Activated naive CD8-positive, alpha-beta T cell treated with anti-CD3 and anti-CD28 coated beads for 36 hours (primary cell): Measurements from ENCODE around the gene RIMKLB. TPM values are rescaled to one million over a fixed set of nuclear protein-coding genes. Genes with fewer than 3 reads are reported as not detected.
A peak's percentile ranks its signal among the peaks of the same experiment; 100 is the strongest.
"Not testable (repeated sequence)": the region's sequence is repeated elsewhere in the genome, so short reads cannot be mapped to it uniquely, and the experiment has no call there.

Experiments used
- DNase-seq: peaks from one replicate; pipeline ENCODE4 v3.0.0; 2021
- H3K27ac Mint-ChIP-seq: one replicate; pipeline ENCODE4 v1.8.0; 2022; ENCODE audit warnings: mild to moderate bottlenecking, moderate library complexity, mixed read lengths
- H3K27me3 Mint-ChIP-seq: one replicate; pipeline ENCODE4 v1.8.0; 2022; ENCODE audit warnings: mild to moderate bottlenecking, mixed read lengths
- H3K36me3 Mint-ChIP-seq: one replicate; pipeline ENCODE4 v1.8.0; 2021; ENCODE audit warnings: mild to moderate bottlenecking, mixed read lengths
- H3K4me1 Mint-ChIP-seq: one replicate; pipeline ENCODE4 v1.8.0; 2021; ENCODE audit warnings: mixed read lengths
- H3K4me3 Mint-ChIP-seq: one replicate; pipeline ENCODE4 v1.8.0; 2022; ENCODE audit warnings: mild to moderate bottlenecking, moderate library complexity, mixed read lengths
- H3K9me3 Mint-ChIP-seq: one replicate; pipeline ENCODE4 v1.8.0; 2022; ENCODE audit warnings: mixed read lengths
- total RNA-seq, 2 experiments: library from RNA; stranded (reverse); gene quantifications; one replicate each; pipeline ENCODE4 v1.2.3, GENCODE V29; 2021

RIMKLB gene
- total RNA-seq, 2 experiments from 2014 or later = 7.1 to 8.1 TPM

DNA sequence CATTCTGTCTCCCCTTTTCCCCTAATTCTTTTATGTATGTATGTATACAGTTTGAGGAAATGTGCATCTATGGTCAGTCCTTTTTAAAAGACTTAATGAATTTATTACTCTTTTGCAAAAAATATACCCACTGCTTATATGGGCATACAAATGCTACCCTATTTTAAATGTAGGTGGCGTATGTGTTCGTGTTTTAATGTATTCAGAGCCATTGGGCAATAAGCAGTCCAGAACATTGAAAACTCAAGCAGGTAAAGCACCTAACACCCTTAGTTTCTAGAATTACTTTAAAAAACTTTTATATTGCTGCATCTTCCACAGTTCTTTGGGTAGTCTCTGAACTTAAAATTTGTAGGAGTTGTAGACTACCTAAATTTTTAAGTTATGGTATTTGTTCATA is 82.1 kb downstream of the RIMKLB start:
- Mint-ChIP-seq H3K27me3 (no peaks in the 10 kb centered on the region), H3K36me3 (no peaks in the 10 kb centered on the region), H3K9me3 (no peaks in the 10 kb centered on the region), H3K4me1 (no peaks in the 10 kb centered on the region), H3K27ac (no peak overlapping the region), H3K4me3 (no peak overlapping the region)
- DNase-seq = no peak

DNA sequence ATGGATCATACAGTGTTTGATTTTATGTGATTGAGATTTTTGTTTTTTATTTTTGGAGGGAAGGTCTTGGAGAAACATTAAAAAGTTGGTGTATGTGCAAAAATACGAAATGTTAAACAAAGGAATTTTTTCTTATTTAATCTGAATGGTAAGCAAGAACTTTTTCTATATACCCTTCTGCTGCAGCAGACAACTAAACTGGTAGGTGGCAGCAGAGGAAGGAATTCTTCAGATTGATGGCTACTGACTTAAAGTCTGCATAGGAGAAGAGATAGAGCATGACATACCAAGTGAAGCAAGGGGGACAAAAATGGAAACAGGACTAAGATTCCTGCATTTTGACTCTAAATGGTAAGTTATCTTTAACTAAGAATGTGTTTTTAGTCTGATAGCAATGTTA is 82.6 kb downstream of the RIMKLB start:
- no peaks in the 10 kb centered on the region for H3K9me3 Mint-ChIP-seq
- H3K36me3 Mint-ChIP-seq = no peaks in the 10 kb centered on the region

DNA sequence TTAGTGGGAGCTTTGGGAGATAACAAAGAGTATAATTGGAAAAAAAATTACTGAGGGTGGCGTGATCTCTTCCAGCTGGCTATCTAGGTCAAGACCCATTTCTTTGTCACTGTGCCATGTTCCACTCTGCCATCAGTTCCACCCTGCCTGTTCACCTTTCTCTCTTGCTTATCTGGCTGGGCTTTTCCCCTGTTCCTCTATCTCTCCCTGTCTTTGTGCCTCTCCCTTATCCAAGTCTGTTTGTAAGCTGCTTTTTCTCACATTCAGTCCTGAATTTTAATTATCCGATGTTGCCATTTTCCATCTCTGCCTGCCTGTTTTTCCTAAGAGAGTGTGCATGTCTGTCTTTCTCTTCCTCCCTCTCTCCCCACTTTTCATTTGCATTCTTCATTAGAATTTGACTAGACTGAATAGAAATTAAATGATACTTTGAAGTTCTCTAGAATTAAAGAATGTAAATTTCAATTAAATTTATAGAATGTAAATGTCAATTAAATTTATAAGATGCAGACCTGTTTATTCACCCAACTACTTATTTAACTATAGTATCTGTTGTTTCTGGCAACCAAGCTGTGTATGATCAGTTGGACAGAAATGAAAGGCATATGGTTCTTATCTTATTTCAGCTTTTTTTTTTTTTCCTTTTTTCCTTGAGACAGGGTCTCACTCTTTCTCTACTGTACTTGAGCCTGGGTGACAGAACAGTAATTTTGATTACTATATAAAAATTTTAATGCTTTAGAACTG is 83.8 kb downstream of the RIMKLB start:
- Mint-ChIP-seq H3K4me1 (no peaks in the 10 kb centered on the region), H3K4me3 (no peak overlapping the region), H3K36me3 (no peaks in the 10 kb centered on the region), H3K27me3 (no peaks in the 10 kb centered on the region), H3K9me3 (no peaks in the 10 kb centered on the region), H3K27ac (no peak overlapping the region)
- no peak for DNase-seq

More for the DNA sequence above, 82.6 kb downstream of the RIMKLB start:
- H3K4me1 Mint-ChIP-seq = no peaks in the 10 kb centered on the region
- no peak overlapping the region for H3K27ac Mint-ChIP-seq
- H3K27me3 Mint-ChIP-seq = no peaks in the 10 kb centered on the region
- H3K4me3 Mint-ChIP-seq = no peak overlapping the region
- no peak for DNase-seq

DNA sequence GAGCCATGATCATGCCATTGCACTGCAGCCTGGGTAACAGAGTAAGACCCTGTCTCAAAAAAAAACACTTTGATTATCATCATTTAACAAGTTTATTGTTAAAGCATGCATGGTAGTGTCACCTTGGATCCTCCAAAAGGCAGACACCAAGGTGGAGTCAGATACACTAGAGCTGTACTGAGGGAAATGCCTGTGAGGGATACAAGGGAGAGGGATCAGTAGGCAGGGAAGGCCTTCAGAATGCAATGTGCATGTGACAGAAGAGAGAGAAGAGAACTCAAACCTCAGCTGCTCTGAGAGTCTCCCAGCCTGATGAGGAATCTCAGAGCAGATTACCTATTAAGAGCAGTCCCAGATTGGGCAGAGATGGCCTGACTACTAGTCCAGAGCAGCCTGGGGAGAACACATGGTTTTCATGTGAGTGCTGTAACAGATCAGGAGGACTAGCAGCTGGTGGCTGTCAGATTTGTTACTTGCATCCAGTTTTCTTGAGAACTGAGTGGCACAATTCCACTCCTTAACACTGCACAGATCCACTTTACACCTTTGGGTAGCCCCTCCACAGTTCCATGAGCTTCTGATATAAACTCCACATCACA is 86.6 kb downstream of the RIMKLB start:
- peaks cover 1% of the 10 kb centered on the region for H3K4me1 Mint-ChIP-seq
- H3K9me3 Mint-ChIP-seq = no peaks in the 10 kb centered on the region
- no peak for DNase-seq
- no peaks in the 10 kb centered on the region for H3K36me3 Mint-ChIP-seq
- H3K27ac Mint-ChIP-seq = no peak overlapping the region
- H3K4me3 Mint-ChIP-seq = no peak overlapping the region
- H3K27me3 Mint-ChIP-seq = no peaks in the 10 kb centered on the region

DNA sequence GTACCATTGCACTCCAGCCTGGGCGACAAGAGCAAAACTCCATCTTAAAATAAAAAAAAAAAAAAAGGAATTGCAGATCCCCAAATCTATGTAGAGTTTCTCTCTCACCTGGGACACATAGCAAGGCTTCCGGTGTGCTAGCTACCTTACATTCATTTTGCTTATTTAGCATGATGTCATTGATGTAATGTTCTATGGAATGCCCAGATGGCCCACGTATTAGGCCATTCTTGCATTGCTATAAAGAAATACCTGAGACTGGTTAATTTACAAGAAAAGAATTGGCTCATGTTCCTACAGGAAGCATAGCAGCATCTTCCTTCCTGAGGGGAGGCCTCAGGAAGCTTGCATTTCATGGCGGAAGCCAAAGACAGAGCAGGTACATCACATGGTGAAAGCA is 87.7 kb downstream of the RIMKLB start:
- peaks cover 1% of the 10 kb centered on the region for H3K4me1 Mint-ChIP-seq
- H3K4me3 Mint-ChIP-seq = no peak overlapping the region
- H3K27ac Mint-ChIP-seq = no peak overlapping the region
- no peaks in the 10 kb centered on the region for H3K9me3 Mint-ChIP-seq
- H3K27me3 Mint-ChIP-seq = no peaks in the 10 kb centered on the region
- DNase-seq = no peak
- H3K36me3 Mint-ChIP-seq = no peaks in the 10 kb centered on the region

DNA sequence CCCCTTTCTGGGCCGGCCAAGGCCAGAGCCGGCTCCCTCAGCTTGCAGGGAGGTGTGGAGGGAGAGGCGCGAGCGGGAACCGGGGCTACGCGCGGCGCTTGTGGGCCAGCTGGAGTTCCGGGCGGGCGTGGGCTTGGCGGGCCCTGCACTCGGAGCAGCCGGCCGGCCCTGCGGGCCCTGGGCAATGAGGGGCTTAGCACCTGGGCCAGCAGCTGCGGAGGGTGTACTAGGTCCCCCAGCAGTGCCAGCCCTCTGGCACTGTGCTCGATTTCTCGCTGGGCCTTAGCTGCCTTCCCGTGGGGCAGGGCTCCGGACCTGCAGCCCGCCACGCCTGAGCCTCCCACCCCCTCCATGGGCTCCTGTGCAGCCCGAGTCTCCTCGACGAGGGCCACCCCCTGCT is 89.4 kb downstream of the RIMKLB start:
- not testable (repeated sequence) for H3K27me3 Mint-ChIP-seq, H3K36me3 Mint-ChIP-seq, H3K9me3 Mint-ChIP-seq, H3K4me3 Mint-ChIP-seq, H3K4me1 Mint-ChIP-seq, DNase-seq, H3K27ac Mint-ChIP-seq

DNA sequence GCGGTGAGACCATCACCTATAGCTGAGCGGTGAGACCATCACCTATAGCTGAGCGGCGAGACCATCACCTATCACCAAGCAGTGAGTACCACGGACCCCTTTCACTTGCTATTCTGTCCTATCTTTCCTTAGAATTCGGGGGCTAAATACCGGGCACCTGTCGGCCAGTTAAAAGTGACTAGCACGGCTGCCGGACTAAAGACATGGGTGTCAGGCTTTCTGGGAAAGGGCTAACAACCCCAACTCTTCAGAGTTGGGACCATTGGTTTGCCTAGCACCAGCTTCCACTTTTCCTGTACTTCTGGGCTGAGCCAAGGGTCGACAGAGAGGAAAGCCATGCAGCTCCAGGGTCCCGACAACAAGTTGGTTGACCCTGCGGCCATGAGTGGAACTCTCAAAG is 90.9 kb downstream of the RIMKLB start:
- H3K27me3 Mint-ChIP-seq, H3K36me3 Mint-ChIP-seq, H3K27ac Mint-ChIP-seq, H3K9me3 Mint-ChIP-seq, DNase-seq, H3K4me1 Mint-ChIP-seq: not testable (repeated sequence)
- peak overlapping the region; percentile 67 for H3K4me3 Mint-ChIP-seq

DNA sequence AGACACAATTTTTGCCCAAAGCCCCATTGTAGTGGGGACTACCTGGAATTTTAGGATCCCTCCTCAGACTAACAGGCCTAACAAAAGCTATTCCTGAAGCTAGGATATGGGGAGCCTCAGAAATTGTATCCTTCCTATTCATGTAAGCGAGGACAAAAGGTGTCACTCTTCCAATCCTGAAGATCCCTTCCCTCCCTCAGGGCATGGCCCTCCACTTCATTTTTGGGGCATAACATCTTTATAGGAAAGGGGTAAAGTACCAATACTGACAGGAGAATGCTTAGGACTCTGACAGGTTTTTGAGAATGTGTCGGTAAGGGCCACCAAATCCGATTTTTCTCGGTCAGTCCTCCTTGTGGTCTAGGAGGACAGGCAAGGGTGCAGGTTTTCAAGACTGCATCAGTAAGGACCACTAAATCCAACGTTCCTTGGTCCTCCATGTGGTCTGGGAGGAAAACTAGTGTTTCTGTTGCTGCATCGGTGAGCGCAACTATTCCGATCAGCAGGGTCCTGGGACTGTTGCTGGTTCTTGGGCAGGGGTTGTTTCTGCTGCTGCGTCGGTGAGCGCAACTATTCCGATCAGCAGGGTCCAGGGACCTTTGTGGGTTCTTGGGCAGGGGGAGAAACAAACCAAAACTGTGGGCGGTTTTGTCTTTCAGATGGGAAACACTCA is 91.7 kb downstream of the RIMKLB start:
- H3K9me3 Mint-ChIP-seq, DNase-seq, H3K27me3 Mint-ChIP-seq, H3K36me3 Mint-ChIP-seq, H3K4me1 Mint-ChIP-seq, H3K27ac Mint-ChIP-seq: not testable (repeated sequence)
- peak overlapping the region; percentile 67 for H3K4me3 Mint-ChIP-seq

DNA sequence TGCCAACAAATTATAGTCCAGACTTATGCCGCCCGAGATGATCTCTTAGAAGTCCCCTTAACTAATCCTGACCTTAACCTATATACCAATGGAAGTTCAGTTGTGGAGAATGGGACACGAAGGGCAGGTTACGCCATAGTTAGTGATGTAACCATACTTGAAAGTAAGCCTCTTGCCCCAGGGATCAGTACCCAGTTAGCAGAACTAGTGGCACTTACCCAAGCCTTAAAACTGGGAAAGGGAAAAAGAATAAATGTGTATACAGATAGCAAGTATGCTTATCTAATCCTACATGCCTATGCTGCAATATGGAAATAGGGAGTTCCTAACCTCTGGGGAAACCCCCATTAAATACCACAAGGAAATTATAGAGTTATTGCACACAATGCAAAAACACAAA is 95.4 kb downstream of the RIMKLB start:
- H3K4me1 Mint-ChIP-seq, H3K27ac Mint-ChIP-seq, H3K36me3 Mint-ChIP-seq, H3K4me3 Mint-ChIP-seq, H3K9me3 Mint-ChIP-seq, H3K27me3 Mint-ChIP-seq, DNase-seq: not testable (repeated sequence)

DNA sequence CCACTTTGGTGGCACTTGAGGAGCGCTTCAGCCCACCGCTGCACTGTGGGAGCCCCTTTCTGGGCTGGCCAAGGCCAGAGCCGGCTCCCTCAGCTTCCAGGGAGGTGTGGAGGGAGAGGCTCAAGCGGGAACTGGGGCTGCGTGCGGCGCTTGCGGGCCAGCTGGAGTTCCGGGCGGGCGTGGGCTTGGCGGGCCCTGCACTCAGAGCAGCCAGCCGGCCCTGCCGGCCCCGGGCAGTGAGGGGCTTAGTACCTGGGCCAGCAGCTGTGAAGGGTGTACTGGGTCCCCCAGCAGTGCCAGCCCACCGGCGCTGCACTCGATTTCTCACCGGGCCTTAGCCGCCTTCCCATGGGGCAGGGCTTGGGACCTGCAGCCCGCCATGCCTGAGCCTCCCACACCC is 96.8 kb downstream of the RIMKLB start:
- not testable (repeated sequence) for H3K36me3 Mint-ChIP-seq, H3K4me1 Mint-ChIP-seq, H3K9me3 Mint-ChIP-seq, H3K27me3 Mint-ChIP-seq, H3K27ac Mint-ChIP-seq, H3K4me3 Mint-ChIP-seq, DNase-seq

DNA sequence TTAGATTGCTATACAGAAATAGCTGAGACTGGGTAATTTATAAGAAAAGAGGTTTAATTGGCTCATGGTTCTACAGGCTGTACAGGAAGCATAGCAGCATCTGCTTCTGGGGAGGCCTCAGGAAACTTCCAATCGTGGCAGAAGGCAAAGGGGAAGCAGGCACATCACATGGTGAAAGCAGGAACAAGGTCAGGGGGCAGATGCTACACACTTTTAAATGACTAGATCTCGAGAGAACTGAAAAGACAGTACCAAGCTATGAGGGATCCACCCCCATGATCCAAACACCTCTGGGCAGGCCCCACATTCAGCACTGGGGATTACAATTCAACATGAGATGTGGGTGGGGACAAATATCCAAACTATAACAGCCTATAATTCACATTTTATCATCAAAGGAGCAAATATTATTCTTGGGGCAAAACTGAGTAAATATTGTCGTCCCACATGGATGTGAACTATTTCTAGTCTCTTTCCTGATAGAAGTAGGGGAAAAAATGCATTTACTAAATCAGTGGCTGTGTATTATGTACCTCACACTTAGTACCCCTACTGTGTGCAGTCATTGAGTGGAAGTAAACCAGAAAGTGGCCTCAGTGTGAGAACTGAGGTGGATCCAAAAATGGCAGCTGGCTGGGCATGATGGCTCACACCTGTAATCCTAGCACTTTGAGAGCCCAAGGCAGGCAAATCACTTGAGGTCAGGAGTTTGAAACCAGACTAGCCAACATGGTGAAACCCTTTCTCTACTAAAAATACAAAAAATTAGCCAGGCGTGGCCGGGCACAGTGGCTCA is 99.2 kb downstream of the RIMKLB start:
- Mint-ChIP-seq H3K9me3 (peaks cover 5% of the 10 kb centered on the region), H3K4me1 (no peaks in the 10 kb centered on the region), H3K4me3 (no peak overlapping the region), H3K27ac (no peak overlapping the region), H3K36me3 (no peaks in the 10 kb centered on the region), H3K27me3 (no peaks in the 10 kb centered on the region)
- no peak for DNase-seq

DNA sequence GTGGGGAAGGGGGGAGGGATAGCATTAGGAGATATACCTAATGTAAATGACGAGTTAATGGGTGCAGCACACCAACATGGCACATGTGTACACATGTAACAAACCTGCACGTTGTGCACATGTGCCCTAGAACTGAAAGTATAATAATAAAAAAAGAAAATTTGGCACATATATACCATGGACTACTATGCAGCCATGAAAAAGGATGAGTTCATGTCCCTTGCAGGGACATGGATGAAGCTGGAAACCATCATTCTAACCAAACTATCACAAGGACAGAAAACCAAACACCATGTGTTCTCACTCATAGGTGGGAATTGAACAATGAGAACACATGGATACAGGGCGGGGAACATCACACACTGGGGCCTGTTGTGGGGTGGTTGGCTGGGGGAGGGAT is 103.4 kb downstream of the RIMKLB start:
- not testable (repeated sequence) for H3K36me3 Mint-ChIP-seq, H3K27ac Mint-ChIP-seq

DNA sequence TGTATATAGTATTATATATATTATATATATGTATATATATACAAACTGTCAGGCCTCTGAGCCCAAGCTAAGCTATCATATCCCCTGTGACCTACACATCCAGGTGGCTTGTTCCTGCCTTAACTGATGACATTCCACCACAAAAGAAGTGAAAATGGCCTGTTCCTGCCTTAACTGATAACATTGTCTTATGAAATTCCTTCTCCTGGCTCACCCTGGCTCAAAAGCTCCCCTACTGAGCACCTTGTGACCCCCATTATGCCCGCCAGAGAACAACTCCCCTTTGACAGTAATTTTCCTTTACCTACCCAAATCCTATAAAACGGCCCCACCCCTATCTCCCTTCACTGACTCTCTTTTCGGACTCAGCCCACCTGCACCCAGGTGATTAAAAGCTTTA is 107.0 kb downstream of the RIMKLB start:
- H3K27me3 Mint-ChIP-seq, H3K36me3 Mint-ChIP-seq, DNase-seq, H3K4me3 Mint-ChIP-seq, H3K27ac Mint-ChIP-seq, H3K4me1 Mint-ChIP-seq, H3K9me3 Mint-ChIP-seq: not testable (repeated sequence)

More for the DNA sequence above, 103.4 kb downstream of the RIMKLB start:
- DNase-seq, H3K4me1 Mint-ChIP-seq, H3K27me3 Mint-ChIP-seq, H3K4me3 Mint-ChIP-seq, H3K9me3 Mint-ChIP-seq: not testable (repeated sequence)

DNA sequence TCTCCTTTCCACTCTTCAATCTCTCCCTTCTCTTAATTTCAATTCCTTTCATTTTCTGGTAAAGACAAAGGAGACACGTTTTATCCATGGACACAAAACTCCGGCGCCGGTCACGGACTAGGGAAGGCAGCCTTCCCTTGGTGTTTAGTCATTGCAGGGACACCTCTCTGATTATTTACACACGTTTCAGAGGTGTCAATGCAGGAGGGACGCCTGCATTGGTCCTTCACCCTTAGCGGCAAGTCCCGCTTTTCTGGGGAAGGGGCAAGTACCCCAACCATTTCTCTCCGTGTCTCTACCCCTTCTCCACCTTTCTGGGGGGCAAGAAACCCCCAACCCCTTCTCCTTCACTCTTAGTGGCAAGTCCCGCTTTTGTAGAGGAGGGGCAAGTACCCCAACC is 107.7 kb downstream of the RIMKLB start:
- not testable (repeated sequence) for H3K4me3 Mint-ChIP-seq, H3K27ac Mint-ChIP-seq, H3K9me3 Mint-ChIP-seq, H3K4me1 Mint-ChIP-seq, H3K36me3 Mint-ChIP-seq, DNase-seq, H3K27me3 Mint-ChIP-seq

DNA sequence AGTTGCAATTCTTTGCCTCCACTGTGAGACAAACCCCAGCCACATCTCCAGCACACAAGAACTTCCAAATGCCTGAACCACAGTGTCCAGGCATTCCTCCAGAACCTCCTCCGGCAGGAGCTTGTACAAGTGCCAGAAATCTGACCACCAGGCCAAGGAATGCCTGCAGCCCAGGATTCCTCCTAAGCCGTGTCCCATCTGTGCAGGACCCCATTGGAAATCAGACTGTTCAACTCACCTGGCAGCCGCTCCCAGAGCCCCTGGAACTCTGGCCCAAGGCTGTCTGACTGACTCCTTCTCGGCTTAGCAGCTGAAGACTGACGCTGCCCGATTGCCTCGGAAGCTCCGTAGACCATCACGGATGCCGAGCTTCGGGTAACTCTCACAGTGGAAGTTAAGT is 109.3 kb downstream of the RIMKLB start:
- H3K36me3 Mint-ChIP-seq, H3K27me3 Mint-ChIP-seq, H3K4me1 Mint-ChIP-seq, H3K9me3 Mint-ChIP-seq, H3K4me3 Mint-ChIP-seq, DNase-seq, H3K27ac Mint-ChIP-seq: not testable (repeated sequence)
